SU-DHL-6 (cell line): ENCODE measurements around the gene ST3GAL6.

Source experiments
- H2AFZ ChIP-seq: fragments of 200-600 bp; sonication (generic); 2 replicates; pipeline ENCODE4 v1.6.1; 2014; ENCODE audit warnings: low read depth, mild to moderate bottlenecking, moderate library complexity, mixed read lengths, antibody characterized with exemption, low read length; ENCODE audit not compliant: severe bottlenecking
- H3F3A ChIP-seq: fragments of 200-600 bp; shearing (Covaris generic); 2 replicates; pipeline ENCODE4 v1.6.0; 2016; ENCODE audit warnings: antibody characterized with exemption, mild to moderate bottlenecking; ENCODE audit not compliant: insufficient read depth
- H3K27ac ChIP-seq: fragments of 200-600 bp; sonication (generic); 2 replicates; pipeline ENCODE4 v1.5.1; 2016; ENCODE audit warnings: low read depth, mild to moderate bottlenecking, low read length, moderate library complexity, mixed read lengths
- H3K27me3 ChIP-seq: fragments of 200-600 bp; sonication (generic), shearing (Covaris generic); 2 replicates; pipeline ENCODE4 v1.6.0; 2014; ENCODE audit warnings: mild to moderate bottlenecking, low read length
- H3K36me3 ChIP-seq: fragments of 200-600 bp; sonication (generic); 2 replicates; pipeline ENCODE4 v1.6.1; 2014; ENCODE audit warnings: mild to moderate bottlenecking, low read length, mixed read lengths
- H3K4me2 ChIP-seq: fragments of 300-600, 200-600 bp; shearing (Covaris generic), sonication (generic); 2 replicates; pipeline ENCODE4 v1.6.0; 2014; ENCODE audit warnings: low read length, low read depth, mild to moderate bottlenecking; ENCODE audit not compliant: poor library complexity, severe bottlenecking
- H3K4me3 ChIP-seq: fragments of 200-600 bp; sonication (generic); 2 replicates; pipeline ENCODE4 v1.5.1; 2014; ENCODE audit warnings: antibody characterized with exemption, low read length, mild to moderate bottlenecking, mixed read lengths; ENCODE audit not compliant: insufficient read depth, poor library complexity, severe bottlenecking
- H3K79me2 ChIP-seq: fragments of 200-600 bp; sonication (generic); 2 replicates; pipeline ENCODE4 v1.6.1; 2014; ENCODE audit warnings: mild to moderate bottlenecking, low read length, moderate library complexity; ENCODE audit not compliant: insufficient read depth
- H3K9ac ChIP-seq: fragments of 200-600 bp; sonication (generic); 2 replicates; pipeline ENCODE4 v1.7.0; 2014; ENCODE audit warnings: mild to moderate bottlenecking, low read length
- H3K9me2 ChIP-seq: fragments of 200-600 bp; sonication (generic); replicated peaks from 2 replicates; pipeline ENCODE4 v1.6.1; 2014; ENCODE audit warnings: low read length; ENCODE audit not compliant: insufficient read depth
- H3K9me3 ChIP-seq: fragments of 200-600 bp; sonication (generic); 2 replicates; pipeline ENCODE4 v1.6.1; 2014; ENCODE audit warnings: low read length, mixed read lengths; ENCODE audit not compliant: insufficient read depth
- H4K20me1 ChIP-seq: fragments of 200-600 bp; sonication (generic); 2 replicates; pipeline ENCODE4 v1.6.1; 2014; ENCODE audit warnings: low read depth, mild to moderate bottlenecking, antibody characterized with exemption, low read length, moderate library complexity, mixed read lengths
- CTCF ChIP-seq: fragments of 200-600 bp; sonication (generic); IDR thresholded peaks from one replicate; pipeline ENCODE4 v1.5.1; 2017; ENCODE audit warnings: antibody characterized with exemption, mild to moderate bottlenecking, low read length, moderate library complexity; ENCODE audit not compliant: insufficient read depth, poor library complexity, severe bottlenecking
- EZH2phosphoT487 ChIP-seq: fragments of 200-600 bp; sonication (generic), shearing (Covaris generic); conservative IDR thresholded peaks from 2 replicates; pipeline ENCODE4 v1.6.1; 2018; ENCODE audit warnings: mild to moderate bottlenecking, antibody characterized with exemption, low read length, moderate library complexity, mixed read lengths

The ST3GAL6 gene

GRCh38 chr3:98764472-98764884 lies 1.3 kb downstream of the ST3GAL6 start:
- H3K79me2 ChIP-seq, result no peaks in the 10 kb centered on the region
- H3K27me3 ChIP-seq, result no peaks in the 10 kb centered on the region
- H3K4me2 ChIP-seq, result no peak overlapping the region
- no peak overlapping the region for H3K9ac ChIP-seq
- H4K20me1 ChIP-seq, result no peaks in the 10 kb centered on the region
- H3F3A ChIP-seq, result no peaks in the 10 kb centered on the region
- no peaks in the 10 kb centered on the region for H3K9me2 ChIP-seq
- TF ChIP-seq CTCF (no peak), EZH2phosphoT487 (no peak)
- no peaks in the 10 kb centered on the region for H3K9me3 ChIP-seq
- no peak overlapping the region for H2AFZ ChIP-seq
- H3K4me3 ChIP-seq, result no peak overlapping the region
- H3K27ac ChIP-seq, result no peak overlapping the region
- H3K36me3 ChIP-seq, result no peaks in the 10 kb centered on the region

- Histone ChIP-seq H3K4me3 (no peak overlapping the region), H3F3A (no peaks in the 10 kb centered on the region), H3K27ac (no peak overlapping the region), H4K20me1 (no peaks in the 10 kb centered on the region), H3K4me2 (no peak overlapping the region), H3K27me3 (no peaks in the 10 kb centered on the region), H3K36me3 (no peaks in the 10 kb centered on the region), H3K9me3 (no peaks in the 10 kb centered on the region), H3K9me2 (no peaks in the 10 kb centered on the region), H3K79me2 (no peaks in the 10 kb centered on the region), H3K9ac (no peak overlapping the region), H2AFZ (no peak overlapping the region)
- TF ChIP-seq CTCF (no peak), EZH2phosphoT487 (no peak)
These were observed 2.6 kb downstream of the ST3GAL6 start for GRCh38 chr3:98765721-98766120.

- Histone ChIP-seq H3K36me3 (no peaks in the 10 kb centered on the region), H3K4me2 (no peak overlapping the region), H2AFZ (no peak overlapping the region), H3K27ac (no peak overlapping the region), H3K27me3 (no peaks in the 10 kb centered on the region), H3K9me2 (no peaks in the 10 kb centered on the region), H3F3A (no peaks in the 10 kb centered on the region), H3K4me3 (no peak overlapping the region), H4K20me1 (no peaks in the 10 kb centered on the region), H3K9me3 (no peaks in the 10 kb centered on the region), H3K9ac (no peak overlapping the region), H3K79me2 (no peaks in the 10 kb centered on the region)
- TF ChIP-seq CTCF, result no peak
- no peak for TF ChIP-seq EZH2phosphoT487
These were observed 3.8 kb downstream of the ST3GAL6 start for GRCh38 chr3:98766924-98767323.

- Histone ChIP-seq H3K9ac (no peak overlapping the region), H3K4me3 (no peak overlapping the region), H3K36me3 (no peaks in the 10 kb centered on the region), H3K27me3 (no peaks in the 10 kb centered on the region), H3K79me2 (no peaks in the 10 kb centered on the region), H3K9me2 (no peaks in the 10 kb centered on the region), H2AFZ (no peak overlapping the region), H3K9me3 (no peaks in the 10 kb centered on the region), H4K20me1 (no peaks in the 10 kb centered on the region), H3K4me2 (no peak overlapping the region), H3K27ac (no peak overlapping the region), H3F3A (no peaks in the 10 kb centered on the region)
- TF ChIP-seq CTCF (no peak), EZH2phosphoT487 (no peak)
These were observed 5.8 kb downstream of the ST3GAL6 start for GRCh38 chr3:98768961-98769360.
